CD1c-positive myeloid dendritic cell (primary cell): ENCODE results near the gene CFAP73.
"Not testable (repeated sequence)": the region's sequence is repeated elsewhere in the genome, so short reads cannot be mapped to it uniquely, and the experiment has no call there.

Source experiments
- DNase-seq: peaks from one replicate; pipeline ENCODE4 v3.0.0-alpha.2; 2016; ENCODE audit errors: extremely low spot score

The CFAP73 gene

GRCh38 chr12:113189361-113189760 is 39.8 kb downstream of the CFAP73 start:
- DNase-seq = no peak

GRCh38 chr12:113190761-113191160 is 41.2 kb downstream of the CFAP73 start:
- DNase-seq = no peak

GRCh38 chr12:113191227-113191626 is 41.7 kb downstream of the CFAP73 start:
- DNase-seq = no peak

- DNase-seq = no peak
Measured at GRCh38 chr12:113194971-113195391, 45.5 kb downstream of the CFAP73 start.

GRCh38 chr12:113195598-113195997 is 46.1 kb downstream of the CFAP73 start:
- DNase-seq = no peak

- no peak for DNase-seq
Measured at GRCh38 chr12:113196582-113196981, 47.1 kb downstream of the CFAP73 start.

- peak; percentile 78 for DNase-seq
Measured at GRCh38 chr12:113196990-113197389, 47.5 kb downstream of the CFAP73 start.

- no peak for DNase-seq
Measured at GRCh38 chr12:113197518-113198077, 48.1 kb downstream of the CFAP73 start.

GRCh38 chr12:113198296-113198695 is 48.8 kb downstream of the CFAP73 start:
- no peak for DNase-seq

- peak; percentile 51 for DNase-seq
Measured at GRCh38 chr12:113200021-113200797, 50.7 kb downstream of the CFAP73 start.

GRCh38 chr12:113201187-113202177 is 52.0 kb downstream of the CFAP73 start:
- no peak for DNase-seq

GRCh38 chr12:113202300-113203075 is 53.0 kb downstream of the CFAP73 start:
- DNase-seq = peak; percentile 55

GRCh38 chr12:113203852-113204760 is 54.6 kb downstream of the CFAP73 start:
- DNase-seq = no peak

- DNase-seq = no peak
Measured at GRCh38 chr12:113204804-113205203, 55.3 kb downstream of the CFAP73 start.

- DNase-seq = not testable (repeated sequence)
Measured at GRCh38 chr12:113206802-113207201, 57.3 kb downstream of the CFAP73 start.

- no peak for DNase-seq
Measured at GRCh38 chr12:113207613-113208040, 58.1 kb downstream of the CFAP73 start.

- peak; percentile 93 for DNase-seq
Measured at GRCh38 chr12:113208041-113208934, 58.8 kb downstream of the CFAP73 start.
